ENCODE data around the gene C5orf46.
"Not testable (repeated sequence)": the region's sequence is repeated elsewhere in the genome, so short reads cannot be mapped to it uniquely, and the experiment has no call there.

The C5orf46 gene

DNA sequence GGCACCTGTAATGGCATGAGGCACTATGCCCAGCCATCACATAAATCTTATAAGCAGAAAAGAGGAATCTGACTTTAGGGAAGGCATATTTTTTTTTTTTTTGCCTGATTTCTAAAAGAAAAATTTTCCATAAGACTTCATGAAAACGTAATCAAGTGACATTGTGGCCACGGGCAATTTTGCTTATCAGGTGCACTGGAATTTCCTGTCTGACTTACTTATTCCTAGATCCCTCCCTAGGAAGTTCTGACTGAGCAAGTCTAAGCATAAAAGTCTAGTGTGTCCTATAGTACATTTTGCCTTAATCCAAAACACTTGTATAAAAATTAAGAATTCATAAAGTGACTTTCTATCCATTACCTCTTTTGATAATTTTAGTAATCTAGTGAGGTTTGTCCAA is 12.5 kb downstream of the C5orf46 start:
- no peak for DNase-seq (ENCODE audit: low read depth)

DNA sequence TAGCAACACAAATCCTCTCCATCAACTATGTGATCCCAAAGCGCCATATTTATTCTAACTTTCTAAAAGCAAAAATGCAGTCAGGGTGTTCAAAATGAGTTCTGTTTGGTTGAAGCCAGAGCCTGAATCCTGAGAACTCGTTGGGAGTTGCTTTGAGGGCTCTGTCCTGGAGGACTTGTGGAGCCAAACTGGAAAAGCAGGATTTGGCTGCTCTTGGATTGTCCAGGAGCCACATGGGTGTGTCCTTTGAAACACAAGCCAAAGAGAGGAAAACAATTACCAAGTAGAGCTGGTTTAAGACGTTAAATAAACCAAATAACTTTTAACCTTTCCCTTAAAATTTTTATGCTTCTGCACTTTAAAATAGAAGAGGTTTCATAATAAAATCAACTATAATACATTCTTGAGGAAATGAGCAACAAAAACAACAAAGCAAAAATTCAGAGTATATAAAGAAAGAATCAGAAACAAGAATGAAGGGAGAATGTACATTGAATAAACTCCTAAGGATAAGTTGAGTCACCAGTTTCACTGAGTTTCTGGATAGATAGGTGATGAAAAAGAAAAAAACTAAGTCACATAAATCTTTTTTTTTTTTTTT is 13.5 kb downstream of the C5orf46 start:
- DNase-seq (ENCODE audit: low read depth): no peak

DNA sequence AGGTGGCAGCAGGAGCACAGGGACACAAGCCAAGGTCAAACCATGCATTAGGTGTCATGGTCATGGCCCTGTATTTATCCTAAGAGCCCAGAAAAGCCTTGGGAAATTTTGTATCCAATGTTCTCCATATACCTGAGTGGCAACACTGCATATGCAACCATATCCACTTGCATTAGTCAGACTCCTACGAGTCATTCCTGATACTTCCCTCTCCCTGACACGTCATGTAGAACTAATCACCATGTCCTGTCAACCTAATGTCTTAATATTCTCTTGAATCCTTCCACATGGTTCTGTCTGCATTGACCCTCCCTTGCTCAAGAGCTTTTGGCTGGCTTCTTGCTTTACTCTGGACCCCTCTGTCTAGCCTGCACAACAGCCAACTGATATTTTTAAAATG is 18.4 kb downstream of the C5orf46 start:
- DNase-seq (ENCODE audit: low read depth): no peak

DNA sequence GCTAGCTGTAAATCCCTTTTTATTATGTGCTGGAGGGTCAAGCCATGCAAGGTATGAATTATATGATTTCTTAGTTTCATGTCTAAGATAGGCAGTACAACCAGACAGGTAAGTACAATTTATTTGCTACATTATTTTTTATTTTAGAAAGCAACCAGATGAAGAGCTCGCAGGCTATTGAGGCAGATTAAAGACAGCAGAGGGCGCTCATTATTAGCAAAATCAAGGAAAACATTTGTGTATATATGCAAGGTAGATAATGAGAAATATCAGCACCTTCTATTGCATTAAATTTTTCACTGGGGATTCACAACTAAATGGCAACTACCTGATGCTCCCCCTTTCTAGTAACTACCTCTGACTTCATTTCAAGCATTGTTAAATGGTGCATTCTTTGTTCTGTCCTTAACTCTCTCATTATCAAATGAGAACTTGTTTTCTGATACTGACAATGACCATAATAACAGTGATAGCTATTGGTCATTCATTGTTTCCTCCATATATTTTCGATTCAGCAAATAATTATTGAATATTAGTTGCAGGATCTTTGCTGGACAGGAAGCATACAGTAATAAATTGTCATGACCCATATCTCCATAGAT is 19.2 kb downstream of the C5orf46 start:
- no peak for DNase-seq (ENCODE audit: low read depth)

DNA sequence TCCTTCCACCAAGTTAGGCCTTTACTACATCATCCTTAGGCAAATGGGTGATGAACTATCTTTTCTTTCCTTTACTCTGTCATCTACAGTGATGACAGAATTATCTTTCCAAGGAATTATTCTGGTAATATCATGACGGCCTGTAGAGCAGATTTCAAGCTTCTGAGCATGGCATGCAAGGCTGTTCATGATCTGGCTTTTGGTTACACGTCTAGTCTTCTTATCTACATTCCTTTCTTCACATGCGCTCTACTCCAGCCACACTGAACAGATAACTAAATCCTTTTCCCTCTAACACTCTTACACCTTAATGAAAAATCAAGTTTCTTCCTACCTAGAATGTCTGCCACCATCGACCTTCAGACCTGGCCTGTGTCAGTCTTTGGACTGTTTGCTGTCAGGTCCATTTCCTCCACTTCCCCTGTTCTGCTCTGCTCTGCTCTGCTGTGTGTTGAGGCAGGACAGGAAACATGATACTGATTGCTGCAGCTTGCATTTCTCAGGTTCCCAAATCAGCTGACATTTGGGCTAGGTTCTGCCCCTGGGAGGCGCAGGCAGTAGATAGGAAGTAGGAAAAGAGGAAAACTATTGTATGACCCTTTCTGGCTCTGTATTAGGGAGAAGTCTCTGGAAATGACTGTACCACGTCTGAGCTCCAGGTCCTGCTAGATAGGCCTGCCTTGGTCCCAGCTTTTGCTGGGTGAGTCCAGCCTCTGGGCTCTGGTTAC is 23.6 kb downstream of the C5orf46 start:
- DNase-seq (ENCODE audit: low read depth): no peak

DNA sequence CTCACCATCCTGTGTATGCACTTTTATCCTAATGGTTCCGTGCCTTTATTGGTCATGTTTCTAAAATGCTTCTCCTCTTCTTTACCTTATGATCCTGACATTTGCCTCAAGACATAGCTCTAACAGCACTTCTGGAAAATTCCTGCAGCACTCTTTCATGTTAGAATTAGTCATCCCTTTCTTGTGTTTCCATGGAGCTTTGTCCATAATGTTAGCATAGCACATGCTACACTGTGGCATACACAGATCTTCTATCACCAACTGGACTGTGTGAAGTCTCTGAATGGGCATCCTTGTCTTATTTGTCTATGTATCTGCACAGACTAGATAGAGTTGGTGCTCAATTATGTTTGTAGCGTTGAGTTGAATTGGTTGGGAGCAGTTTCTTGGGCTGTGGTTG is 25.9 kb downstream of the C5orf46 start:
- DNase-seq (ENCODE audit: low read depth): no peak

DNA sequence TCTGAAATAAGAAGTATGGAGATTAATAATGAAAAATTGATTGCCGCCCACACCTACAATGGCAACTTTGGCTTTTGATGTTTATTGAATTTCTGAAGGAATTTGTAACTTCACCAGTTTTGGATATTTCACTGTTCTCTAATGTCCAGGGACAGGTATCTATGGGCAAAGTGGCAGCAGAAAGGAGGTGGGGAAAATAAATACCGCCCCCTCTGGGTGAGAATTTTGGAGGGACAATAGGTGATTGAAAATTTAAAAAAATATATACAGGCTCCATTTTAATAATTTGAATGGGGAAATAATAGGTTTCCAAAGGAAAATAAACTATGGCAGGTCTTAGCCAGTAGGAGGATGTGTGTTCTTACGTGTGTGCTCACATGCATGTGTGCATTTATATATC is 26.6 kb downstream of the C5orf46 start:
- DNase-seq (ENCODE audit: low read depth): no peak

DNA sequence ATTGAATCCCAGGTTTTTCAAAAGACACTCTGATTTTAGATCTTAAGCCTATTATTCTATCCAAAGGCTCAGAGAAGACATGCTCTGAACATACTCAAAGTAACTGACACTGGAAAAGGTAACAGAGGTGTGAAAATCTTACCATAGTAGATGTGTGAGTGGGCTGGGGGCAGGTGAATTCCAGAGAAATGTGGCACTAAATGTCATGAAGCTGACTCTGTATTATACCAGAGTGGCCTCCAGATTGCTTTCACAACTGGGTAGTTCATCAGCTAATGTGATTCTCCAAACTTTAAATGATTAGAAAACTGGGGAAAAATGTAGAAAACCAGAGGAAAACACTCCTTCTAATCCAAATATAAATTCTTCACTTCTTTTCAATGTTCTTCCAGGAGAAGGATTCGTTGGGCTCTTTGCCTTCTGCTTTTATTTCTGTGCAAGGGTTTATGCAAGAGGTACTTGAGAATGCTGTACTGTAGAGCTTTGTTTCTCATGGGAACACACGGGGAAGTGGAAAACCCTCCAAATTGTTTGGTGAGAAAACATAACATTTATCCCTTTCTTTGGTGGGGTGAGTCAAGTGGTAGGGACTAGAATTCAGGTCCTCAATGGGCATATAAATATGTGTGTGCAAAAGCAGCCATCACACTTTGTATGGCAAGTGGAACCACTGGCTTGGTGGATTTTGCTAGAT is 28.1 kb downstream of the C5orf46 start, which contains the start of gene SCGB3A2:
TSS of gene SCGB3A2 (plus strand) at position 646 of the 694 bp plus-strand sequence. CDS start 93 bp downstream, outside the sequence.
- DNase-seq (ENCODE audit: low read depth): no peak

DNA sequence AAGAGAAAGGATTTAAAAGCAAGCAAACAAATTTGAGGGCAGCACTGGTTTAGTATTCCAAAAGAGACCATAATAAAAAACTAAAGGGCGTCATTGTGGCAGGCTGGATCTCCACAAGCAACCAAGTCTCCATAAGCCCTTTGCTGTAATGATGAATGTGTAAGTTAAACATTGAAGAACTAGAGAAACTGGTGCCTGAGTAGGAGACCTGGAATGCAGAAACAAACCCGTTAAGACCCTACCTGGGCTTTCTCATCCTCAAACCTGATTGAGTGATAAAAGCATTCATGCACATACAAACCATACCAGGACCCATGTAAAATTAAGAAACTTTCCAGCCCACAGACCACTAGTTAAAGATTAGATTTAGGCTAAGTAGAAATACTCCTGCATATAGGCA is 29.7 kb downstream of the C5orf46 start:
- no peak for DNase-seq (ENCODE audit: low read depth)

DNA sequence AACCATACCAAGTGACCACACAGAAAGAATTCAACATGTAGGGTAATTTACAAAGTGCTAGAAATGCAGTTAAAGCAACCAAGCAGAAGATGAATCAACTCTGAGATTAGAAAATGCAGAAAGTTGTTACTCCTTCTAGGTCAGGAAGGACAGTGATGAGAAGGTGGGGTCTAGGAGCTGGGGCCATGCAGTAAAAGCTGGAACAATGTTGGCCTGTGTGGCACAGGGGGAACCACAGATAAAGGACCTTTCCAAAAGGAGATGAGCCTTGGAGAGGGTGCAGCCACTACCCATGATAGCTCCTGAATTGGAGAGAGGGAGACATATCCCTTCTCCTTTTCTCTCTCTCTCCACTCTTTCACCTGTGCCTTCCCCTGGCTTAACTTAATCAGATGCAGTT is 30.2 kb downstream of the C5orf46 start:
- no peak for DNase-seq (ENCODE audit: low read depth)

DNA sequence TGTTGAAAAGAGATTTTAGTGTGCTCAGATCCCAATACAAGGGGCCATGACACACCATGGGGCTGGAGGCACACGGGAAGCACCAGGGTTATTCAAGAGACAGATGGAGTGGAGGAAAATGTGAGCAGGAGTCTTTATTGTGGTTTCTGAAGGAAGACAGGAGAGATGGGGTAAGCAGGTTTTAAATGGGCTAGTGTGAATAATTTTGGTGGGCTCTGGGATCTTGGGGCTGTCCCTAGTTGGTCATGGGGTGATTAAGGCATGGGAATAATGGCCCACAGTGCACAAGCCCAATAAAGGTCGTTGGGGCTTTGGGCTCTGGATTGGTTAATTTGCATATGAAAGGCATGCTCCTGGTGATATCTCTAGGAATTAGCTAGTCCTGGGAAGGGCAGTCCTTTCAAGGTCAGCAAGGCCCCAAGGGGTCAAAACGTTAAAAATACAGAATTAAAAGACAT is 31.4 kb downstream of the C5orf46 start:
- DNase-seq (ENCODE audit: low read depth): no peak

DNA sequence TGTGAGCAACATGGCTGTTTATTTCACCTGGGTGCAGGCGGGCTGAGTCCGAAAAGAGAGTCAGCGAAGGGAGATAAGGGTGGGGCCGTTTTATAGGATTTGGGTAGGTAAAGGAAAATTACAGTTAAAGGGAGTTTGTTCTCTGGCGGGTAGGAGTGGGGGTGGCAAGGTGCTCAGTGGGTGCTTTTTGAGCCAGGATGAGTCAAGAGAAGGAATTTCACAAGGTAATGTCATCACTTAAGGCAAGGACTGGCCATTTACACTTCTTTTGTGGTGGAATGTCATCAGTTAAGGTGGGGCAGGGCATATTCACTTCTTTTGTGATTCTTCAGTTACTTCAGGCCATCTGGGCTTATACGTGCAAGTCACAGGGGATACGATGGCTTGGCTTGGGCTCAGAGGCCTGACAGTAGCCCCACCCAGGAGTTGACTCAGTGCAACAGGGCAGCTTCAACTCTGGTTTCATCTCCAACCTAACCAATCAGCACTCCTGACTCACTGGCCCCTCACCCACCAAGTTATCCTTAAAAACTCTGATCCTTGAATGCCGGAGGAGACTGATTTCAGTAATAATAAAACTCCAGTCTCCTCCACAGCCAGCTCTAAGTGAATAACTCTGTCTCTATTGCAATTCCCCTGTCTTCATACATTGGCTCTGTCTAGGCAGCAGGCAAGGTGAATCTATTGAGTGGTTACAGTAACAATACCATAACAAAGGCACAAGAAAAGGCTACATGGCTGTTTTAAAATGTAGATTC is 32.0 kb downstream of the C5orf46 start:
- not testable (repeated sequence) for DNase-seq (ENCODE audit: low read depth)

DNA sequence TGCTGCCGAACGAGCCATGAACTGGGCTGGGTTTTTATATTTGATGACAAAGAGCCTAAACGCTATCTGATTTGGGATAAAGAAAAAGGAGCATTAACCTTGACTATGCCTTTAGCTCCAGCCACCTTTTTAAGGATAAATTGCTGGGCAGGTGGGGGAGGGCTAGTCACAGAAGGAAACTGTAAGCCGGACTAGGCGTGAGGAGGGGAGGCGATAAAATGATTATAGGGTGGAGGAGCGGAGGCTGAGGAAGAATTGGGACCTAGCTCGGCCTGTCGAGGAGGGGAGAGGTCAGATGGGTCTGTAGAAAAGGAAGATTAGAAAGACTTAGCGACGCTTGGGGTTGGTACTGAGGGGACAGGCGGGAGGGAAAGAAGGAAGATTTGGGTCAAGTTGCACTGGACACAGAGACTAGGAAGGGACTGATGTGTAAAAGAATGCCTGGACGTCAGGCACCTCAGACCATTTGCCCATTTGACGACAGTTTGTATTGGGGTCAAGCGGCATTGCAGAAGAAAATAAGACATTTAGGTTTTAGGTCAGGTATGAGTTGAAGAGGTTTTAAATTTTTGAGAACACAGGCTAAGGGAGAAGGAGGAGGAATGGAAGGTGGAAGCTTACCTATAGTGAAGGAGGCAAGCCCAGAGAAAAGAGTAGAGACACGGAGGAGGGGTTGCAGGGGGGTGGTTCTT is 33.4 kb downstream of the C5orf46 start:
- not testable (repeated sequence) for DNase-seq (ENCODE audit: low read depth)

DNA sequence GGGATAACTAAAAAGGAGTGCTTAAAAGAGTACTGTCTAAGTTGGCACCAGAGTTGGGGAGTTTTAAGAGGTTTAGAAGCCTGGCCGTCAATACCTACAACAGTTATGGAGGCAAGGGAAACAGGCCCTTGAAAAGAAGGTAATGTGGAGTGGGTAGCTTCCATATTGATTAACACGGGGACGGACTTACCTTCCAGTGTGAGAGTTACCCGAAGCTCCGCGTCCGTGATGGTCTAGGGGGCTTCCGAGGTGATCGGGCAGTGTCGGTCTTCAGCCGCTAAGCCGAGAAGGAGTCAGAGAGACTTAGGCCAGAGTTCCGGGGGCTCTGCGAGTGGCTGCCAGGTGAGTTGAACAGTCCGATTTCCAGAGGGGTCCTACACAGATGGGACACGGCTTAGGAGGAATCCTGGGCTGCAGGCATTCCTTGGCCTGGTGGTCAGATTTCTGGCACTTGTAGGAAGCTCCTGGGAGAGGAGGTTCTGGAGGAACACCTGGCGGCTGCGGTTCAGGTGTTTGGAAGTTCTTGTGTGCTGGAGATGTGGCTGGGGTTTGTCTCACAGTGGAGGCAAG is 34.3 kb downstream of the C5orf46 start:
- DNase-seq (ENCODE audit: low read depth): not testable (repeated sequence)

DNA sequence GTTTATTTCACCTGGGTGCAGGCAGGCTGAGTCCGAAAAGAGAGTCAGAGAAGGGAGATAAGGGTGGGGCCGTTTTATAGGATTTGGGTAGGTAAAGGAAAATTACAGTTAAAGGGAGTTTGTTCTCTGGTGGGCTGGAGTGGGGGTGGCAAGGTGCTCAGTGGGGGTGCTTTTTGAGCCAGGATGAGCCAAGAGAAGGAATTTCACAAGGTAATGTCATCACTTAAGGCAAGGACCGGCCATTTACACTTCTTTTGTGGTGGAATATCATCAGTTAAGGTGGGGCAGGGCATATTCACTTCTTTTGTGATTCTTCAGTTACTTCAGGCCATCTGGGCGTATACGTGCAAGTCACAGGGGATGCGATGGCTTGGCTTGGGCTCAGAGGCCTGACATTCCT is 36.4 kb downstream of the C5orf46 start:
- DNase-seq (ENCODE audit: low read depth): not testable (repeated sequence)

DNA sequence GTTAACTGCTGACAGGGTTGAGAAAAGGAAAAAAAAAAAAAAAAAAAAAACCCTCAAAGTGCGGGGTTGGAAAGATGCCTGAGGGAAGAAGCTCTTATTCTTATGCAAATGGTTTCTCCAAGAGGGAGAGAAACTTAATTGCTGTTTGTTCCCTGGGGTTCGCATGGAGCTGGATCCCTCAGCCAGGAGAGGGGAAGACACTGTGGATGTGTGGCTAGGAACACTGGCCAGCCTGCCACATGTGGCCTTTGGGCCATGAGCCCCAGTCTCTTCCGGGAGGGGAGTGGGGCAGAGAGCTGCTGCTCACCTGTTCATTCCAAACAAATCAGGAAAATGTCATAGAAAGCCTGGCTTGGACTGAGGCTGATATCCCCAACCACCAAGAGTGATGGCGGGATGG is 37.2 kb downstream of the C5orf46 start:
- no peak for DNase-seq (ENCODE audit: low read depth)

DNA sequence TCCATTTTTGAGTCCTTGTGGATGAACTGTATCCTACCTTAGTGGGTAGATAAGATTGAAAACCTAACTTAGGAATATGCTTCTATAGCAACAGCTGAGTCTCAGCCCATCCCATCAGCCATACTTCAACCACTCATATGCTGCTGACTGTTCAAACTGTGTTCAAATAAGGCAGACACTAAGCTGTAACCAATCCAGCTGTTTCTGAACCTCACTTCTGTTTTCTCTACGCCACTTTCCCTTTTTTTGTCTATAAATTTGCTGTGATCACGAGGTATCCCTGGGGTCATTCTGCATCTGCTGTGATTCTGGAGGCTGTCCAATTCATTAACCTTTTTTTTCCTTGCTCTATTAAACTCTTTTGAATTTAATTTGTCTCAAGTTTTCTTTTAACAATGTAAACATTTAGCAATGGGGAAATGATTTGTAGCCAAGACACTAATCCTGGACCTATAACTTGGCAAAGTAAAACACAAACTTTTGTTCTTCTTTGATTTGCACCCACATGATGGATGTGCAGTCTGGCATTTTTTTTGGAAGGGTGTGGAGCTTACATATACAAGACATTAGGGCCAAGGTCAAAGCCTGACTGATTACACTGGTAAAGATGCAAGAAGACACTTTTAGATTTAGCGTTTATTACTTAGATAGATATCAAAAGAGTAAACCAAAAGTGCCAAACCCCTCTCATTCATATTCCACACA is 42.7 kb downstream of the C5orf46 start:
- no peak for DNase-seq (ENCODE audit: low read depth)

DNA sequence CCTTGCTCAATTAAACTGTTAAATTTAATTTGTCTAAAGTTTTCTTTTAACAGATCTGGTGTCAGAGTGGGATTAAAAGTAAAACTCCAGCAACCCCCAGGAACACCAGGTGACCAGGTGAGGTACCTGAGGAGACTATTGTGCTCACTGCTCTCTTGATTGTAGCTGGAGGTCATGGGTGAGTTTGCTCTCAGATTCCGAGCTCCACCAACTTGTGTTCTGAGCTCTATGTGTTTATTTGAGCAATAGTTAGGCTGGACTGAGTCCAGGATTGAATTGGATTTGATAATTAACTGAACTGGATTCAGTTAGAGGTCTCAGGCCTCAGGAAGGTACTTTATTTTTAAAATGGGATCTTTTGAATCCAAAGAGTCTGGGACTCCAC is 45.7 kb downstream of the C5orf46 start:
- DNase-seq (ENCODE audit: low read depth): no peak

DNA sequence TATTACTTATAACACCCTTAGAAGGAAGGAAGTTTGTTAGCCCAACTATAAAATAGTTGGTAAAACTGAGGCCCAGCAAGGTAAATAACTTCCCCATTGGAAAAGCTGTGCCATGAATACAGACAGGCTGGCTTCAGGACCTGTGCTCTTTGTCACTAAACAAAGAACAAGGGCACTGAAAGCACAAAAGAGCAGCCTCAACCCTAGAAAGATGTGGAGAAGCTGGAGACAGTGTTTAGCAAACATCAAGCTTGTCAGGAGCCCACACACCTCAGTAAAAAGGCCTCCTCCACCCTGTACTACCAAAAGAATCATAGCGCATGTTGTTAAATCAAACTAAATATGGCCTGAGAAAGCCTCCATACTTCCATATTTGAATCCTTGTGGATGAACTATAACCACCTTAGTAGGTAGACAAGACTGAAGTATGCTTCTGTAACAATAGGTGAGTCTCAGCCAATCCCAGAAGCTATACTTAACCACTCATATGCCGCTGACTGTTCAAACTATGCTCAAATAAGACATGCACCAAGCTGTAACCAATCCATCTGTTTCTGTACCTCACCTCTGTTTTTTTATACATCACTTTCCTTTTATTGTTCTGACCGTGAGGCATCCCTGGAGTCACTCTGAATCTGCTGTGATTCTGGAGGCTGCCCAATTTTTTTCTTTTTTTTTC is 46.2 kb downstream of the C5orf46 start:
- DNase-seq (ENCODE audit: low read depth): no peak

DNA sequence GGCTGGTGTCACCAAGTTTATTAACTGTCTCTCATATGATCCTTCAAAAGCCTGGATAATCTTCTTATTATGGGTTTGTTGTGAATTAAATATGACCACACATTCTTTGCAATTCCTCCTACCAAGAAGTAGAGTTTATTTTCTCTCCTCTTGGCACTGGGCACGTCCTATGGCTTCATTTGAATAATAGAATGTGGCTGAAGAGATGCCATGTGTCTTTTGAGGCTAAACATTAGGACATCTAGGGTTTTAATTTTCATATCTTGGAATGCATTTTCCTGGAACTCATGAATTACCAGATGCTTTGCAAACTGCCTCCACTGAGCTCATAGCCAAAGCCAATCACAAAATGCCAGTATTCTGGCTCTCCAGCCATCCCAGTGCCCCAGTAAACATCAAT is 47.8 kb downstream of the C5orf46 start:
- DNase-seq (ENCODE audit: low read depth): no peak

Measured in HS-5 (cell line).